HG03520 (cell line): ENCODE data around the gene PIGU.
A peak's percentile ranks its signal among the peaks of the same experiment; 100 is the strongest.

Experiments
- ATAC-seq: cut with Tn5 transposase; IDR thresholded peaks from one replicate; pipeline ENCODE4 v1.9.1; 2021; ENCODE audit warnings: mild to moderate bottlenecking, moderate library complexity; ENCODE audit not compliant: unreplicated experiment

Gene PIGU

GRCh38 chr20:34560141-34560523 is 116.8 kb downstream of the PIGU start:
- ATAC-seq, result no peak

GRCh38 chr20:34559311-34560140 is 117.4 kb downstream of the PIGU start:
- ATAC-seq, result no peak

- peak; percentile 52 for ATAC-seq
Observed at GRCh38 chr20:34558320-34559218, 118.3 kb downstream of the PIGU start, which contains the start of gene MAP1LC3A. Gene MAP1LC3A, plus strand, starts transcription at chr20:34558718. Its CDS starts 151 bp downstream, at chr20:34558869.

GRCh38 chr20:34557936-34558319 is 119.0 kb downstream of the PIGU start:
- ATAC-seq, result no peak

DNA sequence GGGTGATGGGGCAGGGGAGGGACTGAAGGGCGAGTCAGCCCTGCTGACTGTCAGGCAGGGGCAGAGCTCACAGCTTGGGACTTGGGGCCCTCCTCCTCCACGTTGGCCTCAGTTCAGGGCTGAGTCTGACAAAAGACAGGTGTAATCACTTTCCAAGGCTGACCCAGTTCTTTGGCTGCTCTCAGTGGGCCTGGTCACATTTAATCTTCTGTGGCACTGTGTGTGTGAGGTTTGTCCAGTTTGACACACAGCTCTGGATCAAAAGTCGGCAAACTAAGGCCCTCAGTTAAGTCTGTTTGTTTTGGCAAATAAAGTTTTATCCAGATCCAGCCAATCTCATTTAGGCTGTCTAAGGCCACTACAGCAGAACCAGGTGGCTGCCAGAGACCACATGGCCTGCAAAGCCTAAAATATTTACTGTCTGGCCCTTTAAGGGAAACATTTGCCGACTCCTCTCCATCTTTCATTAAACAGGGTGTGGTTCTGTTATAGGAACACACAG is 123.5 kb downstream of the PIGU start:
- ATAC-seq, result no peak

- no peak for ATAC-seq
Observed at GRCh38 chr20:34552569-34552968, 124.3 kb downstream of the PIGU start.

DNA sequence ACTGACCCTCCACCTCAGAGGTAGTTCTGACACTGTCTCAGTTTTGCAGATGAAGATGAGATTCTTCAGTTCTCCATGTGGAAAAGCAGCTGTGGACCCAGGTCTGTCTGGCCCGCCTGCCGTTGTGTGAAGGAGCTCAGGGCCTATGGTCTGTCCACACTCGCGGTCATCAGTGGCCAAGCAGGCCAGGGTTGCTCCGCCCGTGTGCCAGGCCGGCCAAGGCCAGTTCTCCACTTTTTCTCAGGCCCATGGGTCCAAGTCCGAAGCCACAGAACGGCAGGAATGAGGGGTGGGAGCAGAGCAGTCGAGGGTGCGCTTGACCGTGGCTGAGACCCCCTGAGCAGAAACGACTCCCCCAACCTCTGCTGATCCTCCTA is 127.0 kb downstream of the PIGU start:
- no peak for ATAC-seq

DNA sequence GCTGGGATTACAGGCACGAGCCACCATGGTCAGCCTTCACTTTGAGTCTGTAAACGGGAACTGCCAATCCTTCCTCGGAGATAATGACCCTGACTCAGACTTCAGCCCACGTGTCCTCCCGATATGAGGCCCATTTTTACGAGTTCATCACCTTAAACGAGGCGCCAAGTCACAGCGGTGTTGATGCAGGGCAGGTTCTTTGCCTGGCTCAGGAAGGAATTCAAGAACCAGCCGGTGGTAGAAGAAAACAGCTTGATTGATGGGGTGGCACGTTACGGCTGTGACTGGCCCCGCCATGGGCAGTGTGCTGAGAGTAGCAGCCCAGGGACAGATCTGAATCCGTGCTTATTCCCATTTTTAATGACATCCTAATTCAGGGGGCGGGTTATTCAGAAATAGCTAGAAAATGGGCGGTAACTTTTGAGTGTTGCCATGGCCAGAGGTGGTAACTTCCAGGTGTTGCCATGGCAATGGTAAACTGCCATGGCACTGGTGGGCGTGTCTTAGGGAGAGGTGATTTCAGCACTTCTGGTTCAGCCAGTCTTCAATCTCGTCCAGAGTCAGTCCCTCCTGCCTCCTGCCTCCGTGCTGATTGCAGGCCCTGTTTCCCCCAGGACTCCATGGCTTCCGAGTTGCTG is 127.5 kb downstream of the PIGU start:
- no peak for ATAC-seq

DNA sequence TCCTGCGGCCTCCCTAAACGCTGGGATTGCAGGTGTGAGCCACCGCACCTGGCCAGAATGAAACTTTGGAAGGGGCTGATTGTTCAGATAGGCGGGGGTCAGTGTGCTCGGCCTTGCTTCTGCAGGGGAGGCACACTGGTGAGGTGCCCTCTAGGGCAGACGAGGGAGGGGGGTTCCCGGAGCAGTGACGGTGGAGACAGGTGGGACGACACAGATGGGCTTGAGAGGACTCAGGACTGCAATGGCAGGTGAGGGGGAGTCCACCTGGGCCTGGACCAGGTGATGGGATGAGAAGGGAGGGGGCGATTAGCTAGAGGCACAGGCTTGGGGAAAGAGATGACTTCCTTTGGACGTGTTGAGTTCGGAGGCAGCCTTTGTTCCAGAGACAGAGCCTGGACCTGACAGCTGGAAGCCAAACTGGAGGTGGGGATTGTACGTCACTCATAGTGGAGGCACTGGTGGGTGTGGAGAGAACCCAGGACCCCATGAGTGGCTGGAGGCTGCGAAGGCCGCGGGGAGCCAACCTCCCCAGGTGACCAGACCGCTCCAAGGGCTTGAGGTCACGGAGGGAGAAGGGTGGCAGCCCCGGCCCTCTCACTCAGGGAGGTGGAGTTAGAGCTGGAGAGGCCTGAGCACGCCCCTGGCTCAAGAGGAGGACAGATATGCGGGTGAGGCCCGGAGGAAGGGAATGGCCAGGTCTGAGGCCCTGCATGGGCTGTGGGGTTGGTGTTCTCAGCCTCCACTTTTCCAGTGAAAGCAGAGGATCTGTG is 128.9 kb downstream of the PIGU start:
- no peak for ATAC-seq

DNA sequence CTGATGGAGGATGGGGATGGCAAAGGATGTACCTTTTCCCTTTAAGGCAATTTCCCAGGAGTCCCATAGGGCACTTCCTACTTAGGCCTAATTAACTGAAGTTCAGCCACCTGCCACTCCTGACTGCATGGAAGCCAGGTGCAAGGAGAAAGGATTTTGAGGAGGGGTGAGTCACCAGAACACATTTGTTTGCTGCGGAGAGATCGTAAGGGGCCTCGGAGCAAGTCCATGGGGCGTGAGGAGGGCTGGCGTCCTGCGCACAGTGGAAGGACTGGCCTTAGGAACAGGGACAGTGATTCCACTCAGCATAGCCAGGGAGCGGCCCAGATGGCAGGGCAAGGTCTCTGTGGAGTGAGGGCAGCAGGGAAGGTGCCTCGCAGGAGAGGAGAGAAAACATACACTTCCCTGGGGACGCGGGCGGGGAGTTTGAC is 130.1 kb downstream of the PIGU start:
- no peak for ATAC-seq

DNA sequence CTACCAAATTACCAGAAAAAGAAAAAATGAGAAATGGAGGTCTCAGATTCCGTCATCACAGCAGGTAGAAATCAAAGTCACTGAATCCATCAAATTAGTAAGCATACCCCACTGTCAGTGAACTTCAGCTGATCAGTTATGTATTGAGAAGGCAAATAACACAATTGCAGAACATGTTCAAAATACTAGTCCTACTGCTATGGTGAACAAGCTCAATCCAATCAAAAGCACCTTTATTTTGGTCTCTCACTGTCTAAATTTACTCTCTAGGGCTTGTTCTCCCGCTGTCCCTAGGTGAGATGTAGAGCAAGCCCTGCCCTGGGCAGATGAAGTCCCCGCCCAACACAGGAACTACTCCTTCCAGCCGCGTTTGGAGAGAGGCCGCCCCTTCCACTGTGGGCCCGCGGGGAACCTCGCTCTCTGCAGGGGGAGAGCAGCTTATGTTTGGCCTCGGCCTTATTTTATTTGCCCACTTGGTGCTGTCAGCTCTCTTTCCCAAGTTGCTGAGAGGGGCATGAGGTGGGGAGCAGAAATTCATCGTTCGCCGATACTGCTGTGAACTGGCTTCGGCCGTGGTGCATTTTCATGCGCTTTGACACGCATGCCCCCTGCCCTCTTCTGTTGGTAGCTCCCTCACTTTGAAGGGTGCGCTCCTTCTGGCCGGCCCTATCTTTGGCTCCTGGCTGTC is 132.6 kb downstream of the PIGU start:
- no peak for ATAC-seq

DNA sequence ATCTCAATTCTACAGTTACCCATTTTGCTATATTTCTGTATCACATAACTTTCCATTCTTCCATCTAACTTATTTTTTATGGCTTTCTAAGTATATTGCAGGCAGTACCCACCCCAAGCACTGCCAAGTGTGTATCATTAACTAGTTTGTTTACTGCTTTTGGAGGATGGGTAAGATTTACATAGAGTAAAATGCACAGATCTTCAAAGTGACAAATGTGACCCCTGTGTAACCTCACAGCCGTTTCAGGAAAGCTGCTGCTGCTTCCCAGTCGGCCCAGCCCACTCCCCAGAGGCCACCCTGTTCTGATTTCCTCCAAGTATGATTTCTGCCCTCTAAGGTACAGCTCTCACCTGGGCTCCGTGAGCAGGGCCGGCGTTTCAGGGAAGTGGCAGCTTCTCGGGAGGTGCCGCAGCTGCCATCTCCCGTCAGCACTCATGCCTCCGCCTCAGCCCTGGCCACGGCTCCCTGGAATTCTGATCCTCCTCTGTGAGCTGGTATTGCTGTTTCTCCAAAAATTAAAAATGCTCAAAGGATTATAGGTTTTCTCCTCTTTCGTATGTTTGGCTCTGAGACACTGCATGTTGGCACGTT is 133.3 kb downstream of the PIGU start:
- no peak for ATAC-seq

DNA sequence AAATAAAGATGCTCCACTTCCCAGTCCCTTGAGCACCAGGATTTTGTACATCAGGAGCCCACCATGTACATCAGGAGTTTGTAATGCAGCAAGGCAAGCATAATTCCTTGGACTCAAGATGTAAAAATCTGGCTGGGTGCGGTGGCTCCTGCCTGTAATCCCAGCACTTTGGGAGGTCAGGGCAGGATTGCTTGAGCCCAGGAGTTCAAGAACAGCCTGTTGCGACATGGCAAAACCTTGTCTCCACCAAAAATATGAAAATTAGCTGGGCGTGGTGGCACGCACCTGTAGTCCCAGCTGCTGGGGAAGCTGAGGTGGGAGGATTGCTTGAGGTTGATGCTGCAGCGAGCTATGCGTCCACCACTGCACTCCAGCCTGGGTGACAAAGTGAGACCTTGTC is 134.5 kb downstream of the PIGU start:
- no peak for ATAC-seq

GRCh38 chr20:34541917-34542316 is 135.0 kb downstream of the PIGU start:
- no peak for ATAC-seq

GRCh38 chr20:34541264-34541901 is 135.5 kb downstream of the PIGU start:
- no peak for ATAC-seq

DNA sequence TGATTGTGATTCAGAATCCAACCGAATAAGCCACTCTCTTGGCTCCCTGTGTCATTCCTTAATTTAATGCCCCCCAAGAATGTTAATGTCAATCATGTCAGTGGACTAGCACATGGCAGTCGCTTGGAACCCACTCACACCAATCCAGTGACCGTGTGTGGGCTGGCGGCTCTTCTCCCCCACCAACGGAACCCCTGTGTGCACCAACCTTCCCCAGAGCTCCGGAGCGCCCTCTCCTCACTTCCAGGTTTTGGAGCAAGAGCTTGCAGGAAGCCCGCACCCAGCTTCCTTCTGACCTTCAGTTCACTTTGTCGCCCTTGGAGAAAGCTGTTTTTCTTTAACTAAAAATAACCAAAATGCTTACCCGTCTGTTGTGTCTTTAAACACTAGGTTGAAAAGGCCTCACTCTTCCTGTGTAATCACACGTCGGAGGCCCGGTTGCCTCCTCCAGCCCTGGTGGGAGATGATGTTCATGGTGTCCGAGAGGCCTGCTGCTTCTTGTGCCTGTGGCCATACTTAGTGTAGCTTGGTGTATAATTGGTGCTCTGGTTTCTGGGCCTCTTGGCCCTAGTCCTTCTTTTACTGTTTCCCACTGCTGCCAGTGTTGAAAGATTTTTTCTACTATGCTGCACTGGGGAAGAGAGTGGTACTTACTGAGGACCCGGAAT is 136.2 kb downstream of the PIGU start:
- ATAC-seq, result no peak

DNA sequence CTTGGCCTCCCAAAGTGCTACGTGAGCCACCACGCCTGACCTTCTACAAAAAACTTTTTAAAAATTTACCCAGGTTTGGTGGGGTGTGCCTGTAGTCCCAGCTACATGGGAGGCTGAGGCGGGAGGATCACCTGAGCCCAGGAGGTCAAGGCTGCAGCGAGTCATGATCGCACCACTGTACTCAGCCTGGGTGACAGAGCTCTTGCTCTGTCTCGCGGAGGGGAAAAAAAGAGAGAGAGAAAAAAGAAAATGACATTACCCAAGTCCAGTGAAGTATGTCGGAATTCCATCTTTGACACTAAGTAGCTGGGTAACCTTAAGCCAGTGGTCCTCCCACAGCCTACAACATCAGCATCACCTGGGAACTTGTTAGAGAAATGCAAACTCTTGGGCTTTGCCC is 137.1 kb downstream of the PIGU start:
- ATAC-seq, result no peak

- no peak for ATAC-seq
Observed at GRCh38 chr20:34538671-34539123, 138.2 kb downstream of the PIGU start.
